ENCODE results near the gene TSPAN5.
A peak's percentile ranks its signal among the peaks of the same experiment; 100 is the strongest.
"Not testable (repeated sequence)": the region's sequence is repeated elsewhere in the genome, so short reads cannot be mapped to it uniquely, and the experiment has no call there.

TSPAN5 gene

GRCh38 chr4:98461121-98461865 lies 197.1 kb downstream of the TSPAN5 start:
- not testable (repeated sequence) for DNase-seq (ENCODE audit: low read depth)

DNA sequence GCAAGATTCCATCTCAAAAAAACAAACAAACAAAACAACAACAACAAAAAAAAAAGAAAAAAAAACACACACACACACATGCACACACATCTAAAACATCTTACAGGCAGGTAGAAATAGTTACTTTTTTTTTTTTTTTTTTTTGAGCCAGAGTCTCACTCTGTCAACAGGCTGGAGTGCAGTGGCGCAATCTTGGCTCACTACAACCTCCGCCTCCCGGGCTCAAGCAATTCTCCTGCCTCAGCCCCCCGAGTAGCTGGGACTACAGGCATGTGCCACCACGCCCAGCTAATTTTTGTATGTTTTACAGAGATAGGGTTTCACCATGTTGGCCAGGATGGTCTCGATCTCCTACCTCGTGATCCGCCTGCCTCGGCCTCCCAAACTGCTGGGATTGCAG lies 201.0 kb downstream of the TSPAN5 start:
- DNase-seq (ENCODE audit: low read depth): not testable (repeated sequence)

DNA sequence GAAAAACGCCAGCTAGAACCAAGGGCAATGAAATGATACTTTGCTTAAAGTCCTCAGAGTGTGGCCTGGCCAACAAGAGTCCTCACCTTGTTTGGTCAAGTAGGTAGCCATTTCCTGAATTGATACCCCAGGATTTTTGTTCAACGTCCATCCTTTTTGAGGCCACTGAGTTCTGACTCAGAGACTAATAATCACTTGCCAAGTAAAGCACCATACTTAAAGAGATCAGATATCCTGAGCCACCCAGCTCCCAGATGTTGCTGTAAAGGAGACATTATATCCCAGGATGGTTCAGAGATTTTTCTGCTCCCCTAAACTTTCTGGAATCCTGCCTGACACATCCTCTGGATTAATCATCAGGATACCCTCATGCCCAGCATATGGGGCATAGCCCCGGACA lies 206.3 kb downstream of the TSPAN5 start:
- no peak for DNase-seq (ENCODE audit: low read depth)

- no peak for DNase-seq (ENCODE audit: low read depth)
These were observed 209.5 kb downstream of the TSPAN5 start for GRCh38 chr4:98448908-98449307.

- DNase-seq (ENCODE audit: low read depth): no peak
These were observed 210.8 kb downstream of the TSPAN5 start for GRCh38 chr4:98447648-98448047.

- peak; percentile 45 for DNase-seq (ENCODE audit: low read depth)
These were observed 211.7 kb downstream of the TSPAN5 start for GRCh38 chr4:98446499-98447375.

DNA sequence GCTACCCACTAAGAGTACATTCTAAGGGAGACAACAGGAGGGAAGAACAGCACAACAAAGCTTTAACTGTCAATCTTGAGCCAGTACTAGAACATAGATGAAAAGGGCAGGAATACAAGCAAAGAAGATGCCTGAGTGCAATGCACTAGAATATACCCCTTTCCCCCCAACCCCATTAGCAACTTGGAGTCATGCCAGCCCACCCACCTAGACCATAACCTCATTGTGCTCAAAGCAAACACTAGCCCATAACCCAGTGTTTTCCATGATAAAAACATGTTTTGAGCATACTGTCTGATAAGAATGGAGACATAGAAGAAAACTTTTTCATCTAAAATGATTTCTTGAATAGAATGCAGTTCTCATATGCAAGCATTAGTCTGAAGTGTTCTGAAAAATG lies 214.0 kb downstream of the TSPAN5 start:
- no peak for DNase-seq (ENCODE audit: low read depth)

GRCh38 chr4:98434816-98435215 lies 223.6 kb downstream of the TSPAN5 start:
- DNase-seq (ENCODE audit: low read depth): no peak

DNA sequence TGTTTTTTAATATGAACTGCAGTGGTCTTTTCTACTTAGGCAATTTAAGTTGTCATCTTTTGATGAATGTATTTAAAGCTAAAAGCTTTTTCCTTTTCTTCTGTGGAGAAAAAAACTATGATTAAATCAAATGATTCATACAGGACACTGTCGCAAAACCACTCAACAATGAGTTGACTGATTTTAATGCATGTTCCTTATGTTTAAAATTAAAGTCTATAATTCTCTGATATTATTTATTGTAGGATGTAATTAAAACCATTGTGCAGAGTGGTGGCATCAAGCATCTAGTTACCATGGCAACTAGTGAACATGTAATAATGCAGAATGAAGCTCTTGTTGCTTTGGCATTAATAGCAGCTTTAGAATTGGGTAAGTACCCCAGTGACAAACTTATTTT lies 224.7 kb downstream of the TSPAN5 start:
- no peak for DNase-seq (ENCODE audit: low read depth)

- no peak for DNase-seq (ENCODE audit: low read depth)
These were observed 227.6 kb downstream of the TSPAN5 start for GRCh38 chr4:98430708-98431403.

GRCh38 chr4:98423009-98423408 lies 235.4 kb downstream of the TSPAN5 start:
- no peak for DNase-seq (ENCODE audit: low read depth)

DNA sequence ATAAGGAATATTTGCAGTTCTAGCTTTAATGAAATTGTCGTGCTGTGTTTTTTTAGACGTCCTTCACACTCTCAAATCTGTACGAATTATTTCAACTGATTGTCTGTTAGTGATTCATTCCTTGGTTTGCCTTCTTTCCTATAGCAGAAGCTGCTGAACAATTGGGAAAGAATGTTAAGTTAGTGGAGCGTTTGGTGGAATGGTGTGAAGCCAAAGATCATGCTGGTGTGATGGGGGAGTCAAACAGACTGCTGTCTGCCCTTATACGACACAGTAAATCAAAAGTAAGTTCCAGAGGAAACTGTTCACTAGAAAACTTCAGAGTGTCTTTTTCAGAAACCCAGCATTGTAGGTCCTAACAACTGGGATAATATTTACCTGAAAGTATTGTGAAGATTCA lies 237.3 kb downstream of the TSPAN5 start:
- DNase-seq (ENCODE audit: low read depth): no peak

Measured in T-helper 22 cell (primary cell).